Keratinocyte (primary cell): Measurements from ENCODE around the gene NIPBL.

ENCODE experiments used
- EZH2 ChIP-seq: IDR thresholded peaks from one replicate; pipeline ENCODE4 v1.6.1; 2012; ENCODE audit warnings: inconsistent platforms, mild to moderate bottlenecking, low read length, moderate library complexity
- TF ChIP-seq, protein P1 (sequence below), 3 experiments: IDR thresholded peaks in 1 of 3; conservative IDR thresholded peaks in 1 of 3; optimal IDR thresholded peaks in 1 of 3; 2 replicates in 2 of 3; 3 replicates in 1 of 3; pipeline versions ENCODE3 to v1.5.1; 2011; ENCODE audit warnings: low read length in 3 of 3, mild to moderate bottlenecking in 3 of 3, moderate library complexity in 2 of 3, control low read depth in 1 of 3, inconsistent platforms in 1 of 3; ENCODE audit not compliant: insufficient read depth in 2 of 3; ENCODE audit errors: extremely low read depth in 1 of 3

DNA sequence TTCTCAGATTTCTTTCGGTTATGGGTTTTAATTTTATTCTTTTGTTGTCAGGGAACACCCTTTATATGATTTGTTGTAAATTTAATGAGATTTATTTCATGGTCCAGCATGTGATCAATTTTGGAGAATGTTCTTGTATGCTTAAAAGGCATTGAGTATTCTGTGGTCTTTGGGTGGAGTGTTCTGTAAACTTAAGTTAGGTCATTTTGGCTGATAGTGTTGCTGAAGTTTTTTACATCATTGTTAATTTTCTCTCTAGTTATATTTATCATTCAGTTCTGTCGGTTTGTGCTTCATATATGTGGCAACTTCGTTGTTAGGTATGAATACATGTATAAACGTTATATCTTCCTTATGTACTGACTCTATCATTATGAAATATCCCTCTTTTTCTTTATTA is 55.5 kb downstream of the NIPBL start:
- TF ChIP-seq, protein P1, sequence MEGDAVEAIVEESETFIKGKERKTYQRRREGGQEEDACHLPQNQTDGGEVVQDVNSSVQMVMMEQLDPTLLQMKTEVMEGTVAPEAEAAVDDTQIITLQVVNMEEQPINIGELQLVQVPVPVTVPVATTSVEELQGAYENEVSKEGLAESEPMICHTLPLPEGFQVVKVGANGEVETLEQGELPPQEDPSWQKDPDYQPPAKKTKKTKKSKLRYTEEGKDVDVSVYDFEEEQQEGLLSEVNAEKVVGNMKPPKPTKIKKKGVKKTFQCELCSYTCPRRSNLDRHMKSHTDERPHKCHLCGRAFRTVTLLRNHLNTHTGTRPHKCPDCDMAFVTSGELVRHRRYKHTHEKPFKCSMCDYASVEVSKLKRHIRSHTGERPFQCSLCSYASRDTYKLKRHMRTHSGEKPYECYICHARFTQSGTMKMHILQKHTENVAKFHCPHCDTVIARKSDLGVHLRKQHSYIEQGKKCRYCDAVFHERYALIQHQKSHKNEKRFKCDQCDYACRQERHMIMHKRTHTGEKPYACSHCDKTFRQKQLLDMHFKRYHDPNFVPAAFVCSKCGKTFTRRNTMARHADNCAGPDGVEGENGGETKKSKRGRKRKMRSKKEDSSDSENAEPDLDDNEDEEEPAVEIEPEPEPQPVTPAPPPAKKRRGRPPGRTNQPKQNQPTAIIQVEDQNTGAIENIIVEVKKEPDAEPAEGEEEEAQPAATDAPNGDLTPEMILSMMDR (optimal IDR thresholded peaks at IDR 0.05 in 1 of 3, IDR thresholded peaks at IDR 0.05 in 1 of 3, conservative IDR thresholded peaks at IDR 0.05 in 1 of 3; ENCODE audit: extremely low read depth in 1 of 3, insufficient read depth in 2 of 3, low read length in 3 of 3) = no peak
- TF ChIP-seq EZH2 = no peak
